ENCODE measurements around the gene ALG13. TPM values are rescaled to one million over a fixed set of nuclear protein-coding genes. Genes with fewer than 3 reads are reported as not detected.

Gene ALG13
- polyA plus RNA-seq, 3 donors: 62.0 to 94.5 (median 83.5) TPM

DNA sequence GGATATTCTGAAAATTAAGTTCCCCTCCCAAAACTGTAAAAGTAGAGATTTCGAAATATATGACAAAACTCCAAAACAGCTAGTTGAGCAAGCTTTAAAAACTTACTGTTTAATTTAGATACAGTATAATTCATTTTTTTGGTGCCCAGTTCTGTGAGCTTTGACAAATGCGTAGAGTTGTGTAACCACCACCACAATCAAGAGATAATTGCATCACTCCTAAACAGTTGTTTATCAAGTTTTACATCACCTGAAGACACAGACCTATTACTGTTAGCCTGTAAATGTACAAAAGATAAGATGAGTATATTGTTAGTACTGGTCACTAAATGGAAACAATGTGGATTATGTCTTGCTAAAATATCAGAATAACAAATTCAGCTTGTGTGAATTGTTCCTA lies 62.3 kb downstream of the ALG13 start:
- Mint-ChIP-seq H3K4me3 (no peak overlapping the region), H3K27me3 (ENCODE audit: low read depth in 3 of 3) (peaks cover 0 to 2% (median 0%) of the 10 kb centered on the region in 3 donors), H3K9me3 (peaks cover 0 to 2% (median 0%) of the 10 kb centered on the region in 7 donors), H3K36me3 (peaks cover 54 to 64% of the 10 kb centered on the region in 2 donors), H3K4me1 (peaks cover 3% of the 10 kb centered on the region), H3K27ac (no peak overlapping the region)
- no peak overlapping the region for H3K4me2 ChIP-seq (replicated peaks; ENCODE audit: extremely low read depth, low read length, poor library complexity, severe bottlenecking)
- H3K27ac ChIP-seq (ENCODE audit: low read depth in 1 of 2, low read length in 2 of 2): no peak overlapping the region
- intact Hi-C loops (cut with micrococcal nuclease): no loop called here
- no peaks in the 10 kb centered on the region for H4K20me1 ChIP-seq (ENCODE audit: insufficient read depth, low read length)
- no CpG with 5 or more reads among the region's 2 CpGs for WGBS (ENCODE audit: insufficient coverage)
- no peak overlapping the region for H3K4me3 ChIP-seq (replicated peaks in 1 of 3; ENCODE audit: low read depth in 2 of 3, low read length in 3 of 3)
- H3K4me1 ChIP-seq (ENCODE audit: control insufficient read depth in 1 of 2, insufficient read depth in 2 of 2, low read length in 2 of 2): no peaks in the 10 kb centered on the region
- H2AFZ ChIP-seq (ENCODE audit: insufficient read depth, low read depth, low read length, poor library complexity, severe bottlenecking): no peak overlapping the region
- DNase-seq: no peak
- H3K9me3 ChIP-seq (replicated peaks in 1 of 2; ENCODE audit: control insufficient read depth in 1 of 2, insufficient read depth in 1 of 2, low read length in 2 of 2): no peaks in the 10 kb centered on the region
- TF ChIP-seq CTCF (IDR thresholded peaks at IDR 0.05): no peak
- H3K27me3 ChIP-seq (ENCODE audit: control insufficient read depth in 2 of 2, insufficient read depth in 2 of 2, low read length in 2 of 2): no peaks in the 10 kb centered on the region
- no peaks in the 10 kb centered on the region for H3K79me2 ChIP-seq (ENCODE audit: insufficient read depth, low read length)
- no peak overlapping the region for H3K9ac ChIP-seq (ENCODE audit: insufficient read depth, low read length, poor library complexity, severe bottlenecking)
- H3K36me3 ChIP-seq (replicated peaks in 1 of 2; ENCODE audit: control insufficient read depth in 1 of 2, insufficient read depth in 2 of 2, low read length in 2 of 2): peaks cover 29 to 69% of the 10 kb centered on the region in 2 donors

- WGBS (ENCODE audit: insufficient coverage): no CpG with 5 or more reads among the region's 2 CpGs
- Mint-ChIP-seq H3K4me3 (no peak overlapping the region), H3K36me3 (peaks cover 37 to 39% of the 10 kb centered on the region in 2 donors), H3K9me3 (peaks cover 0 to 11% (median 4%) of the 10 kb centered on the region in 7 donors), H3K4me1 (no peaks in the 10 kb centered on the region), H3K27me3 (ENCODE audit: low read depth in 3 of 3) (no peaks in the 10 kb centered on the region), H3K27ac (no peak overlapping the region)
- Histone ChIP-seq H3K36me3 (replicated peaks in 1 of 2; ENCODE audit: control insufficient read depth in 1 of 2, insufficient read depth in 2 of 2, low read length in 2 of 2) (peaks cover 7 to 24% of the 10 kb centered on the region in 2 donors), H3K27me3 (ENCODE audit: control insufficient read depth in 2 of 2, insufficient read depth in 2 of 2, low read length in 2 of 2) (no peaks in the 10 kb centered on the region), H3K4me3 (replicated peaks in 1 of 3; ENCODE audit: low read depth in 2 of 3, low read length in 3 of 3) (no peak overlapping the region), H3K27ac (ENCODE audit: low read depth in 1 of 2, low read length in 2 of 2) (no peak overlapping the region), H3K4me2 (replicated peaks; ENCODE audit: extremely low read depth, low read length, poor library complexity, severe bottlenecking) (no peak overlapping the region), H2AFZ (ENCODE audit: insufficient read depth, low read depth, low read length, poor library complexity, severe bottlenecking) (no peak overlapping the region), H3K9me3 (replicated peaks in 1 of 2; ENCODE audit: control insufficient read depth in 1 of 2, insufficient read depth in 1 of 2, low read length in 2 of 2) (no peaks in the 10 kb centered on the region), H3K79me2 (ENCODE audit: insufficient read depth, low read length) (no peaks in the 10 kb centered on the region), H3K9ac (ENCODE audit: insufficient read depth, low read length, poor library complexity, severe bottlenecking) (no peak overlapping the region), H3K4me1 (ENCODE audit: control insufficient read depth in 1 of 2, insufficient read depth in 2 of 2, low read length in 2 of 2) (no peaks in the 10 kb centered on the region), H4K20me1 (ENCODE audit: insufficient read depth, low read length) (no peaks in the 10 kb centered on the region)
- no peak for TF ChIP-seq CTCF (IDR thresholded peaks at IDR 0.05)
- no peak for DNase-seq
- intact Hi-C loops (cut with micrococcal nuclease): no loop called here
Measured at GRCh38 chrX:111756486-111756885, 75.5 kb downstream of the ALG13 start.

Measured in CD14-positive monocyte (primary cell).